HG02623 (cell line): ENCODE measurements around the gene NCOR2.

Experiments used
- ATAC-seq: cut with Tn5 transposase; IDR thresholded peaks from one replicate; pipeline ENCODE4 v1.9.1; 2021; ENCODE audit warnings: moderate library complexity; ENCODE audit not compliant: unreplicated experiment

NCOR2 gene

DNA sequence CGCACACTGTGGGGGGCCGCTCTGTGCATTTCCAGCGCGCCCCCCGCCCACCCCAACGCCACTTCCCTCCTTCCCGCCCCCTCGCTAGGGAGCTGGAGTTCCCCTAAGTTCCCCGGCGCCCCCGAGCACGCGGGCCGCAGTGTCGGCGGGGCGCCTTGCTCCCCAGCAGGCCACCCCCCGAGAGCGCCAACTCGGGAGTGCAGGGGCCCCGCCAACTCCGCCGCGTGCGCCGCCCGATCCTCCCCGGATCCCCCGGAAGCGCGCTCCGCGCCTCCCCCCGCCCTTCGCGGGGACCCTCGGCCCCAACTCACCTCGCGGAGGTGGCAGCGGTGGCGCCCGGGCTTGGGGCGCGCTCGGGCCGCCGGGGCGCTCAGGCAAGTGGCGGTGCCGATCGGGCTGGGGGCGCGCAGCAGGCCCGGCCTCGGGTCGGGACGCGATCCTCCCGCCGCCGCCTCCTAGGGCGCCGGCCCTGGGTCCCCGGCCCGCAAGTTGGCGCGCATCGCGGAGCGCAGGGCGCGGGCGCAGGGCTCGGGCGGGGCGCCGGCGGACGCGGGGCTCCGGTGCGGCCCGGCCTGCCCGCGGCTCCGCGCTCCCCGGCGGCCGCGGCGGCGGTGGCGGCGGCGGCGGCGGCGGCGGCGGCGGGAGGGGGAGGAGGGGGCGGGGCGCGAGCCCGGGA lies at the start of gene NCOR2:
NCOR2 (minus strand) TSS at position 616 of the 676 bp plus-strand sequence. CDS start 72,361 bp downstream, outside the sequence.
- peak; percentile 18 for ATAC-seq

- ATAC-seq: no peak
These were observed 49.2 kb upstream of the NCOR2 start for GRCh38 chr12:124616394-124617221.

DNA sequence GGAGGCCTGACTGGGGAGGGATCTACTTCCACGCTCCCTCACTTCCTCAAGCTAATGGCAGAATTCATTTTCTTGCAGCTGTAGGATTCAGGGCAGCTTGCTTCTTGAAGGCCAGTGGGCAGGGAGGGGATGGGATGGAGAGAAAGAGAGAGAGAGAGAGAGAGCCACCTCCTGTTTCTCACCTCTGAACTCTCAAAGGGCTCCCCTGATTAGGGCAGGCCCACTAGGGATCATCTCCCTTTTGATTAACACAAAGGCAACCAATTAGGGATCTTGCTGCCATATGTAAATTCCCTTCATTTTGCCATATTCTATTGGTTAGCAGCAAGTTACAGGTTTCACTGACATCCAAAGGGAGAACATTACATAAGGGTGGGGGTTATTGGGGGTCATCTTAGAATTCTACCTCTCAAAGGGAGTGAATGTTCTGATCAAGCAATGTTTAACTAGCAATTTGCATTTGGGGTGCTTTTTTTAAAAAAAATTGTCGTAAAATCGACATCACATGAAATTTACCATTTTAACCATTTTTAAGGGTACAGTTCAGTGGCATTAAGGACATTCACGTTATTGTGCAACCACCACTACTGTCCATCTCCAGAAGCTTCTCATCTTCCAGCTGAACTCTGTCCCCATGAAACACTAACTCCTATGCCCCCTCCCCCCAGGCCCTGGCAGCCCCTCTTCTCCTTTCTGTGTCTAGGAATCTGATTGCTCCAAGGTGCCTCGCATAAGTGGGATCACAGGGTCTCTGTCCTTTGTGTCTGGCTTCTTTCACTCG lies 47.3 kb upstream of the NCOR2 start:
- no peak for ATAC-seq

- ATAC-seq: no peak
These were observed 45.8 kb upstream of the NCOR2 start for GRCh38 chr12:124613151-124613585.

GRCh38 chr12:124612410-124612680 lies 44.9 kb upstream of the NCOR2 start:
- ATAC-seq: no peak

- ATAC-seq: no peak
These were observed 44.4 kb upstream of the NCOR2 start for GRCh38 chr12:124611559-124612409.

GRCh38 chr12:124610629-124611558 lies 43.5 kb upstream of the NCOR2 start:
- ATAC-seq: no peak

DNA sequence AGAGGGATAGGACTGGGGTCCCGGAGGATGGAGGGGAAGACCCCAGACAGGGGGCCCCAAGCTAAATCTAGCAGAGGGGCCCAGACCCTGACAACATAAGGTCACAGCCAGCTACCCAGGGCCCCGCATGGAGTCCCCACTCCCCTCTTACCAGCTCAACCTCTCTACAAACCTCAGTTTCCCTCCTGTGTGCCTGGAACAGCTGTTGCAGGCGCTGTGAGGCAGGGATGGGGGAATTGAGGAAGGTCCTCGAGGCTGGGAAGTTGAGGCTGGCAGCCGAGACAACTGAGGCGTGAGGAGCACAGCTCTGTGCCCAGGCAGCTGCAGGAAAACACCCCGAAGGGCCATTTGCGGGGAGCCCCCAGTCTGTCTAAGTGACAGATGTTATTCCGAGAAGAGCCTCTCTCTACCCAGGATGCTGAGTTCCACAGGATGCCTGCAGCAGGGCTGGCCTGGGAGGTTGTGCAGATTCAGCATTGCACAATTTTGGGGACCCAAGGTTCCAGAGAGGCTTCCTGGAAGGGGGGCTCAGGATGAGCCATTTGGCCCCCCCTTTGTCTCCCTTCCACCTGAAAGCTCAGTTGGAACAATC lies 42.7 kb upstream of the NCOR2 start:
- ATAC-seq: no peak

- ATAC-seq: peak; percentile 60
These were observed 41.9 kb upstream of the NCOR2 start for GRCh38 chr12:124609041-124609989.

DNA sequence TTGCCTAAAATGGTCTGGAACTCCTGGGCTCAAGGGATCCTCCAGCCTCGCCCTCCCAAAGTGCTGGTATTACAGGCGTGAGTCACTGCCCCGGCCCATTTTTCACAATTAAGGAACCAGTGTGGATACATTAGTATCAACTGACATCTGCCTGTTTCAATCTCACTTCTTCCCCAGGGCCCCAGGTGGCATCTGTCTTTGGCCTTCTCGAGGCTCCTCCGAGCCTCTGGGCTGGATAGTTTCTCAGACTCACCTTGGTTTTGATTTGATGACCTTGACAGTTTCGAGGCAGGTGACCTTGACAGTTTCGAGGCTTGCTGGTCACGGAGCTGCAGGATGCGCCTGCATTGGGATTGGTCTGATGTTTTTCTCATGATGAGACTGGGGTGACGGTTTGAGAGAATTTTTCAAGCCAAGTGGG lies 41.0 kb upstream of the NCOR2 start:
- no peak for ATAC-seq

DNA sequence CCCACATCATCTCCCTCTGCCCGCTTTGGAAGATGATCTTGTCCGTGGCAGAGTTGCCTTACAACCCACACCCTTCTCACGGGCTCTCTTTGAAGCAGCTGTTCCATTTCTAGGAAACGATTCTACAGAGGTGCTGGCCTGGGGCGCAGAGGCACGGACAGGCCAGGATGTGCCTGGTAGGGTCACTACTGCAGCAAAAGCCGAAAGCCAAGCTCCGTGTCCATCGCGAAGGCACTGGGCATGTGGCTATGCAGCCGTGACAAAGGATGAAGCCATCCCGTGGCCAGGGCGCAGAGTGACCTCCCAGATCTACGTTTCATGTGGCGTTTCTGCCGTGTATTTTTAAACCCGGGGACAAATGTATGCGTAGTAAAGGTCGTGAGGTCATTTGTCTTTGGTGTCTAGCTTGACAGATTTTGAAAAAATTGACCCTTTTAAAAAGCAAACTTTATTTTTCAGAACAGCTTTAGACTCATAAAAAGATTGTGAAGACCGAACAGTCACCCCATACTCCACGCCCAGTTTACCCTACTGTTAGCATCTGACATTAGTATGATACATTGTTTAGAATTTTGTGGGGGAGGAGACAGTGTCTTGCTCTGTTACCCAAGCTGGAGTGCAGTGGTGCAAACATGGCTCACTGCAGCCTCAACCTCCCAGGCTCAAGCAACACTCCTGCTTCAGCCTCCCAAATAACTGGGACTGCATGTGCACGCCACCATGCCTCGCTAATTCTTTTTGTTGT lies 40.4 kb upstream of the NCOR2 start:
- no peak for ATAC-seq

- no peak for ATAC-seq
These were observed 38.7 kb upstream of the NCOR2 start for GRCh38 chr12:124605883-124606774.

- no peak for ATAC-seq
These were observed 37.9 kb upstream of the NCOR2 start for GRCh38 chr12:124605150-124605882.

GRCh38 chr12:124604264-124604680 lies 36.9 kb upstream of the NCOR2 start:
- ATAC-seq: no peak

DNA sequence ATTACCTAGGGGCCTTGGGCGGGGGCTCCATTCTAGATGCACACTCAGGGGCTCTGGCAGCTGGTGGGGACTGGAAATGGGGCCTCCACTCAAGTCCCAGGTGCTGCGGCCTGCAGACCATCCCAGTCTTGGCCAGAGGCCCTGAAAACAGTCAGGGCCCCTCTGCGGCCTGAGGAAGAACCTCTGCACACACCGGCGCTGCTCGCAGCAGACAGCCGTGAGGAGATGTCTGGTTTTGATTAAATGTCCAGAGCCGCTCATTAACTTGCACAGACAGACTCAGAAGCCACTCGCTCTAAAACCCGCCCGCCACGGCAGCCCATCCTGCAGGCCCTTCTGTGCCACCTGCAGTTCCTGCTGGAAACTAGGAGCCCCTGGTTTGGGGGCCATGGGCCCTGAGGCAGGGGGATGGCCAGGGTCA lies 36.4 kb upstream of the NCOR2 start:
- no peak for ATAC-seq

GRCh38 chr12:124603100-124603541 lies 35.7 kb upstream of the NCOR2 start:
- ATAC-seq: no peak
